K562 treated with DMSO at 1 percent for 24 hours (cell line): ENCODE results near the gene PGP. TPM values are rescaled to one million over a fixed set of nuclear protein-coding genes. Genes with fewer than 3 reads are reported as not detected.

Source experiments
- total RNA-seq: library from RNA; unstranded; fragments of 300-600 nt; gene quantifications from 2 replicates; pipeline ENCODE4 v1.2.3, GENCODE V29; 2022; ENCODE audit warnings: low read depth; ENCODE audit not compliant: insufficient read depth

The PGP gene
- total RNA-seq: 90.8 and 100 TPM in 2 replicates

GRCh38 chr16:2214719-2214968 is at the start of gene PGP:
PGP (minus strand) TSS chr16:2214840; CDS start chr16:2214777, 63 bp downstream.

GRCh38 chr16:2251296-2252111 is 36.9 kb upstream of the PGP start, which contains the start of gene ECI1:
ECI1 (minus strand) TSS chr16:2251587; CDS start chr16:2251566, 21 bp downstream.

GRCh38 chr16:2236337-2237101 is 21.9 kb upstream of the PGP start, which contains the start of gene DNASE1L2:
DNASE1L2 (plus strand) TSS chr16:2236444; CDS start chr16:2236817, 373 bp downstream.

GRCh38 chr16:2223221-2223941 is 8.7 kb upstream of the PGP start, which contains the start of gene E4F1:
E4F1 (plus strand) TSS chr16:2223591; CDS start chr16:2223614, 23 bp downstream.

GRCh38 chr16:2210386-2211365 is 4.0 kb downstream of the PGP start, which contains the start of gene BRICD5:
BRICD5 (minus strand) TSS chr16:2210863; CDS start chr16:2210833, 30 bp downstream.

GRCh38 chr16:2205104-2205966 is 9.3 kb downstream of the PGP start, which contains the start of gene MLST8:
MLST8 (plus strand) TSS chr16:2205454; CDS start chr16:2206086, 632 bp downstream.

GRCh38 chr16:2196162-2196980 is 18.3 kb downstream of the PGP start, which contains the start of gene CASKIN1:
CASKIN1 (minus strand) TSS chr16:2196605; CDS start chr16:2196432, 173 bp downstream.

Other genes starting within 250 kb of the PGP start
- gene RNF151, start 248.0 kb downstream of the PGP start, total RNA-seq: not detected in 2 replicates
- 59.5 and 67.9 TPM in 2 replicates for gene TBL3, start 242.8 kb downstream of the PGP start, total RNA-seq
- gene NOXO1, start 233.4 kb downstream of the PGP start, total RNA-seq: not detected in 2 replicates
- 56.1 and 57.0 TPM in 2 replicates for gene GFER, start 230.6 kb downstream of the PGP start, total RNA-seq
- gene SYNGR3, start 224.9 kb downstream of the PGP start, total RNA-seq: 42.4 and 48.1 TPM in 2 replicates
- gene ZNF598, start 205.0 kb downstream of the PGP start, total RNA-seq: 111 and 123 TPM in 2 replicates
- 3.2 and 4.2 TPM in 2 replicates for gene NPW, start 195.1 kb downstream of the PGP start, total RNA-seq
- 28.4 and 30.8 TPM in 2 replicates for gene NHERF2, start 187.9 kb downstream of the PGP start, total RNA-seq
- gene NTHL1, start 167.0 kb downstream of the PGP start, total RNA-seq: 31.0 and 36.5 TPM in 2 replicates
- gene TSC2, start 166.9 kb downstream of the PGP start, total RNA-seq: 69.9 and 72.9 TPM in 2 replicates
- gene PKD1, start 78.9 kb downstream of the PGP start, total RNA-seq: 95.2 and 111 TPM in 2 replicates
- gene RAB26, start 66.2 kb downstream of the PGP start, total RNA-seq: 4.4 and 5.8 TPM in 2 replicates
- 114 and 120 TPM in 2 replicates for gene TRAF7, start 59.1 kb downstream of the PGP start, total RNA-seq
- 2.6 and 3.7 TPM in 2 replicates for gene CASKIN1, start 18.2 kb downstream of the PGP start, total RNA-seq
- 58.9 and 88.9 TPM in 2 replicates for gene MLST8, start 9.4 kb downstream of the PGP start, total RNA-seq
- 12.8 and 15.0 TPM in 2 replicates for gene BRICD5, start 4.0 kb downstream of the PGP start, total RNA-seq
- gene E4F1, start 8.8 kb upstream of the PGP start, total RNA-seq: 49.6 and 60.2 TPM in 2 replicates
- gene DNASE1L2, start 21.6 kb upstream of the PGP start, total RNA-seq: 5.9 and 7.8 TPM in 2 replicates
- gene ECI1, start 36.7 kb upstream of the PGP start, total RNA-seq: 445 and 473 TPM in 2 replicates
- gene RNPS1, start 53.3 kb upstream of the PGP start, total RNA-seq: 229 and 242 TPM in 2 replicates
- gene ABCA3, start 125.9 kb upstream of the PGP start, total RNA-seq: 30.6 and 32.9 TPM in 2 replicates
- gene CCNF, start 214.6 kb upstream of the PGP start, total RNA-seq: 49.2 and 49.5 TPM in 2 replicates
- 31.1 and 36.0 TPM in 2 replicates for gene TEDC2, start 245.3 kb upstream of the PGP start, total RNA-seq